Measurements from ENCODE around the gene CMTM8. TPM values are rescaled to one million over a fixed set of nuclear protein-coding genes. Genes with fewer than 3 reads are reported as not detected.
"Not testable (repeated sequence)": the region's sequence is repeated elsewhere in the genome, so short reads cannot be mapped to it uniquely, and the experiment has no call there.

The CMTM8 gene
- total RNA-seq, 5 donors from 2014 or later (not counting 1 experiment from before 2014, with no cell fraction given) = 5.2 to 12.2 (median 10.3) TPM

GRCh38 chr3:32222950-32223349 is 15.5 kb upstream of the CMTM8 start:
- Histone ChIP-seq H3K4me3 (ENCODE audit: control insufficient read depth in 1 of 2, extremely low read depth in 1 of 2, low read length in 1 of 2) (no peak overlapping the region), H3K9me3 (no peaks in the 10 kb centered on the region), H3K27me3 (replicated peaks in 1 of 2; ENCODE audit: control insufficient read depth in 2 of 2, extremely low read depth in 1 of 2, insufficient read depth in 2 of 2, low read length in 1 of 2) (peaks cover 0 to 7% of the 10 kb centered on the region in 2 experiments), H3K4me1 (ENCODE audit: control insufficient read depth in 1 of 2, extremely low read depth in 1 of 2, insufficient read depth in 2 of 2, low read length in 2 of 2) (no peaks in the 10 kb centered on the region), H3K36me3 (ENCODE audit: control insufficient read depth in 2 of 2, extremely low read depth in 1 of 2, insufficient read depth in 1 of 2, low read length in 1 of 2) (no peaks in the 10 kb centered on the region), H3K27ac (ENCODE audit: low read length) (no peak overlapping the region)
- no peak overlapping the region for H3K27ac Mint-ChIP-seq
- peaks cover 7 to 9% of the 10 kb centered on the region in 2 donors for H3K27me3 Mint-ChIP-seq
- H3K36me3 Mint-ChIP-seq = no peaks in the 10 kb centered on the region
- ChIA-PET CTCF (no interaction called here), POLR2A (no interaction called here)
- ATAC-seq (replicated peaks in 1 of 4) (no peak), DNase-seq (no peak)
- H3K9me3 Mint-ChIP-seq = peaks cover 10 to 13% (median 12%) of the 10 kb centered on the region in 3 donors
- no peak overlapping the region for H3K4me3 Mint-ChIP-seq
- WGBS (ENCODE audit: insufficient coverage) = 100% methylated on average over 1 of the region's 3 CpGs
- peaks cover 0 to 5% (median 0%) of the 10 kb centered on the region in 3 donors for H3K4me1 Mint-ChIP-seq

- no peaks in the 10 kb centered on the region for H3K36me3 ChIP-seq (ENCODE audit: control insufficient read depth in 2 of 2, extremely low read depth in 1 of 2, insufficient read depth in 1 of 2, low read length in 1 of 2)
- H3K4me3 Mint-ChIP-seq = no peak overlapping the region
- H3K4me1 Mint-ChIP-seq = peaks cover 0 to 5% (median 0%) of the 10 kb centered on the region in 3 donors
- no peaks in the 10 kb centered on the region for H3K4me1 ChIP-seq (ENCODE audit: control insufficient read depth in 1 of 2, extremely low read depth in 1 of 2, insufficient read depth in 2 of 2, low read length in 2 of 2)
- H3K36me3 Mint-ChIP-seq = no peaks in the 10 kb centered on the region
- no peak overlapping the region for H3K27ac ChIP-seq (ENCODE audit: low read length)
- H3K9me3 Mint-ChIP-seq = peaks cover 8 to 13% (median 10%) of the 10 kb centered on the region in 3 donors
- no peaks in the 10 kb centered on the region for H3K27me3 ChIP-seq (replicated peaks in 1 of 2; ENCODE audit: control insufficient read depth in 2 of 2, extremely low read depth in 1 of 2, insufficient read depth in 2 of 2, low read length in 1 of 2)
- no peak overlapping the region for H3K27ac Mint-ChIP-seq
- ChIA-PET CTCF (no interaction called here), POLR2A (interaction anchor here in 1 of 2 donors (0.5 kb wide), 1 partner anchor 55 kb away, joined by 3 read pairs; no protein-coding TSS in a partner anchor)
- DNase-seq (no peak), ATAC-seq (replicated peaks in 1 of 4) (no peak)
- no peaks in the 10 kb centered on the region for H3K9me3 ChIP-seq
- 47% methylated on average over 2 of the region's 5 CpGs for WGBS (ENCODE audit: insufficient coverage)
- peaks cover 0 to 3% of the 10 kb centered on the region in 2 donors for H3K27me3 Mint-ChIP-seq
- no peak overlapping the region for H3K4me3 ChIP-seq (ENCODE audit: control insufficient read depth in 1 of 2, extremely low read depth in 1 of 2, low read length in 1 of 2)
These were observed 14.4 kb upstream of the CMTM8 start for GRCh38 chr3:32224016-32224516.

- no peaks in the 10 kb centered on the region for H3K4me1 ChIP-seq (ENCODE audit: control insufficient read depth in 1 of 2, extremely low read depth in 1 of 2, insufficient read depth in 2 of 2, low read length in 2 of 2)
- H3K27ac Mint-ChIP-seq = no peak overlapping the region
- no peaks in the 10 kb centered on the region for H3K36me3 Mint-ChIP-seq
- no peaks in the 10 kb centered on the region for H3K27me3 Mint-ChIP-seq
- no peaks in the 10 kb centered on the region for H3K9me3 ChIP-seq
- no peak for DNase-seq
- no peaks in the 10 kb centered on the region for H3K27me3 ChIP-seq (replicated peaks in 1 of 2; ENCODE audit: control insufficient read depth in 2 of 2, extremely low read depth in 1 of 2, insufficient read depth in 2 of 2, low read length in 1 of 2)
- ChIA-PET CTCF (interaction anchor here (0.6 to 0.7 kb wide), 3 partner anchors 15 to 1560 kb away, joined by 4 to 7 read pairs (median 5); no protein-coding TSS in a partner anchor), POLR2A (no interaction called here)
- H3K4me1 Mint-ChIP-seq = peaks cover 0 to 4% (median 0%) of the 10 kb centered on the region in 3 donors
- H3K4me3 Mint-ChIP-seq = no peak overlapping the region
- ATAC-seq (replicated peaks in 1 of 4) = no peak
- H3K36me3 ChIP-seq (ENCODE audit: control insufficient read depth in 2 of 2, extremely low read depth in 1 of 2, insufficient read depth in 1 of 2, low read length in 1 of 2) = no peaks in the 10 kb centered on the region
- no CpG with 5 or more reads among the region's 2 CpGs for WGBS (ENCODE audit: insufficient coverage)
- H3K9me3 Mint-ChIP-seq = peaks cover 0 to 4% (median 0%) of the 10 kb centered on the region in 3 donors
- no peak overlapping the region for H3K4me3 ChIP-seq (ENCODE audit: control insufficient read depth in 1 of 2, extremely low read depth in 1 of 2, low read length in 1 of 2)
- H3K27ac ChIP-seq (ENCODE audit: low read length) = no peak overlapping the region
These were observed 11.5 kb upstream of the CMTM8 start for GRCh38 chr3:32226875-32227500.

- H3K4me3 ChIP-seq (ENCODE audit: control insufficient read depth in 1 of 2, extremely low read depth in 1 of 2, low read length in 1 of 2); H3K36me3 Mint-ChIP-seq; H3K27me3 ChIP-seq (replicated peaks in 1 of 2; ENCODE audit: control insufficient read depth in 2 of 2, extremely low read depth in 1 of 2, insufficient read depth in 2 of 2, low read length in 1 of 2); H3K9me3 ChIP-seq; DNase-seq; H3K36me3 ChIP-seq (ENCODE audit: control insufficient read depth in 2 of 2, extremely low read depth in 1 of 2, insufficient read depth in 1 of 2, low read length in 1 of 2); H3K4me1 ChIP-seq (ENCODE audit: control insufficient read depth in 1 of 2, extremely low read depth in 1 of 2, insufficient read depth in 2 of 2, low read length in 2 of 2); POLR2A ChIA-PET; H3K4me1 Mint-ChIP-seq; H3K9me3 Mint-ChIP-seq; H3K4me3 Mint-ChIP-seq; H3K27me3 Mint-ChIP-seq; H3K27ac Mint-ChIP-seq; ATAC-seq (replicated peaks in 1 of 4); H3K27ac ChIP-seq (ENCODE audit: low read length): not testable (repeated sequence)
- CTCF ChIA-PET = interaction anchor here in 1 of 2 donors (0.5 kb wide), 1 partner anchor 438 kb away, joined by 5 read pairs; no protein-coding TSS in a partner anchor
- no CpG with 5 or more reads among the region's 4 CpGs for WGBS (ENCODE audit: insufficient coverage)
These were observed 9.7 kb upstream of the CMTM8 start for GRCh38 chr3:32228743-32229142.

- no peak overlapping the region for H3K4me3 Mint-ChIP-seq
- DNase-seq = no peak
- no peak overlapping the region for H3K4me3 ChIP-seq (ENCODE audit: control insufficient read depth in 1 of 2, extremely low read depth in 1 of 2, low read length in 1 of 2)
- POLR2A ChIA-PET = no interaction called here
- no peaks in the 10 kb centered on the region for H3K36me3 Mint-ChIP-seq
- no peaks in the 10 kb centered on the region for H3K27me3 ChIP-seq (replicated peaks in 1 of 2; ENCODE audit: control insufficient read depth in 2 of 2, extremely low read depth in 1 of 2, insufficient read depth in 2 of 2, low read length in 1 of 2)
- H3K4me1 Mint-ChIP-seq = no peaks in the 10 kb centered on the region
- CTCF ChIA-PET = no interaction called here
- H3K9me3 Mint-ChIP-seq = peaks cover 0 to 4% (median 0%) of the 10 kb centered on the region in 3 donors
- no peaks in the 10 kb centered on the region for H3K36me3 ChIP-seq (ENCODE audit: control insufficient read depth in 2 of 2, extremely low read depth in 1 of 2, insufficient read depth in 1 of 2, low read length in 1 of 2)
- H3K27ac ChIP-seq (ENCODE audit: low read length) = no peak overlapping the region
- H3K27me3 Mint-ChIP-seq = no peaks in the 10 kb centered on the region
- H3K4me1 ChIP-seq (ENCODE audit: control insufficient read depth in 1 of 2, extremely low read depth in 1 of 2, insufficient read depth in 2 of 2, low read length in 2 of 2) = no peaks in the 10 kb centered on the region
- 80% methylated on average over 2 of the region's 4 CpGs for whole genome bisulfite sequencing (ENCODE audit: insufficient coverage)
- no peak for ATAC-seq (replicated peaks in 1 of 4)
- H3K27ac Mint-ChIP-seq = no peak overlapping the region
- H3K9me3 ChIP-seq = no peaks in the 10 kb centered on the region
These were observed 8.9 kb upstream of the CMTM8 start for GRCh38 chr3:32229565-32229964.

- CTCF ChIA-PET = no interaction called here
- H3K4me1 ChIP-seq (ENCODE audit: control insufficient read depth in 1 of 2, extremely low read depth in 1 of 2, insufficient read depth in 2 of 2, low read length in 2 of 2) = peaks cover 12 to 28% of the 10 kb centered on the region in 2 experiments
- H3K4me3 ChIP-seq (ENCODE audit: control insufficient read depth in 1 of 2, extremely low read depth in 1 of 2, low read length in 1 of 2) = no peak overlapping the region
- no peaks in the 10 kb centered on the region for H3K36me3 Mint-ChIP-seq
- no peak overlapping the region for H3K27ac Mint-ChIP-seq
- H3K27me3 Mint-ChIP-seq = no peaks in the 10 kb centered on the region
- POLR2A ChIA-PET = interaction anchor here in 1 of 2 donors (0.6 kb wide), 1 partner anchor 1740 kb away, joined by 8 read pairs; no protein-coding TSS in a partner anchor
- H3K4me3 Mint-ChIP-seq = peak overlapping the region in 1 of 3 donors; percentile 76
- ATAC-seq (replicated peaks in 1 of 4) (no peak), DNase-seq (no peak)
- peaks cover 0 to 6% (median 0%) of the 10 kb centered on the region in 3 donors for H3K9me3 Mint-ChIP-seq
- no peaks in the 10 kb centered on the region for H3K9me3 ChIP-seq
- H3K27ac ChIP-seq (ENCODE audit: low read length) = no peak overlapping the region
- peaks cover 2 to 6% of the 10 kb centered on the region in 2 experiments for H3K27me3 ChIP-seq (replicated peaks in 1 of 2; ENCODE audit: control insufficient read depth in 2 of 2, extremely low read depth in 1 of 2, insufficient read depth in 2 of 2, low read length in 1 of 2)
- peaks cover 31 to 43% (median 35%) of the 10 kb centered on the region in 3 donors for H3K4me1 Mint-ChIP-seq
- H3K36me3 ChIP-seq (ENCODE audit: control insufficient read depth in 2 of 2, extremely low read depth in 1 of 2, insufficient read depth in 1 of 2, low read length in 1 of 2) = no peaks in the 10 kb centered on the region
These were observed 2.1 kb upstream of the CMTM8 start for GRCh38 chr3:32236377-32236776.
